HEK293T (cell line): ENCODE data around the gene CLEC16A.

ENCODE experiments used
- ARNT ChIP-seq: fragments of 450-650 bp; IDR thresholded peaks from 2 replicates; pipeline ENCODE4 v1.6.1; 2017; ENCODE audit warnings: mild to moderate bottlenecking
- BHLHE40 ChIP-seq: fragments of 450-650 bp; IDR thresholded peaks from 2 replicates; pipeline ENCODE4 v1.6.1; 2016; ENCODE audit warnings: mild to moderate bottlenecking, moderate library complexity, borderline replicate concordance
- ELF4 ChIP-seq: fragments of 450-650 bp; IDR thresholded peaks from 2 replicates; pipeline ENCODE4 v1.6.1; 2017; ENCODE audit warnings: antibody characterized with exemption
- FOXA1 ChIP-seq: fragments of 450-650 bp; IDR thresholded peaks from 2 replicates; pipeline ENCODE4 v1.6.1; 2016; ENCODE audit warnings: mild to moderate bottlenecking
- FOXM1 ChIP-seq: fragments of 450-650 bp; IDR thresholded peaks from 2 replicates; pipeline ENCODE4 v1.6.1; 2017; ENCODE audit warnings: mild to moderate bottlenecking, borderline replicate concordance
- HDGF ChIP-seq: fragments of 450-650 bp; IDR thresholded peaks from 2 replicates; pipeline ENCODE4 v1.6.1; 2017; ENCODE audit warnings: antibody characterized with exemption, borderline replicate concordance
- SP1 ChIP-seq: fragments of 450-650 bp; IDR thresholded peaks from 2 replicates; pipeline ENCODE4 v1.6.1; 2017
- SUZ12 ChIP-seq: fragments of 450-650 bp; IDR thresholded peaks from 2 replicates; pipeline ENCODE4 v1.6.1; 2016; ENCODE audit warnings: mild to moderate bottlenecking
- TARDBP ChIP-seq: fragments of 450-650 bp; IDR thresholded peaks from 2 replicates; pipeline ENCODE4 v1.6.1; 2016
- ZNF384 ChIP-seq: fragments of 450-650 bp; IDR thresholded peaks from 2 replicates; pipeline ENCODE4 v1.6.1; 2016

- TF ChIP-seq TARDBP (no peak), HDGF (no peak), BHLHE40 (no peak), FOXA1 (no peak), ZNF384 (no peak), SUZ12 (no peak), SP1 (no peak), ELF4 (no peak), ARNT (no peak), FOXM1 (no peak)
These were observed 22.6 kb upstream of the CLEC16A start for GRCh38 chr16:10921536-10922327.
